ENCODE measurements around the gene DACT1.

The DACT1 gene

DNA sequence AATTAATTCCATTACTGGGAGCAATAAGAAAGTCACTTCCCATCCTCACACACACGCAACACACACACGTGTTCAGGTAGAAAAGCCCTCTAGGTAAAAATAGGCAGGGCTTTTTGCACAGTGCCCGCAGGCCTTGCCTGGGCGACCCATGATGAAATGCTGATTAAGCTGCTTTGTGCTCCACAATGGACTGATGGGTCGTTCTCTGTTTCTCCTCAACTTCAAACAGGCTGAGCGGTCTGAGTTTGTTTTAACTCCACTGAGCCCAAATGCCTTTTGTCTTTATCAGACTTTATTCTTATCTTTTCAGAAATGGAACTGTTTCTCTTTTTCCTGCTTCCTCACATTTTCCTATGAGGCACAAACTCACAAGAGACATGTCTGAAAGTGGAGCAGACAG, 9.4 kb upstream of the DACT1 start:
- FAIRE-seq = no peak
- no peak for DNase-seq (ENCODE audit: insufficient read length, low spot score)
- TF ChIP-seq, protein P1, sequence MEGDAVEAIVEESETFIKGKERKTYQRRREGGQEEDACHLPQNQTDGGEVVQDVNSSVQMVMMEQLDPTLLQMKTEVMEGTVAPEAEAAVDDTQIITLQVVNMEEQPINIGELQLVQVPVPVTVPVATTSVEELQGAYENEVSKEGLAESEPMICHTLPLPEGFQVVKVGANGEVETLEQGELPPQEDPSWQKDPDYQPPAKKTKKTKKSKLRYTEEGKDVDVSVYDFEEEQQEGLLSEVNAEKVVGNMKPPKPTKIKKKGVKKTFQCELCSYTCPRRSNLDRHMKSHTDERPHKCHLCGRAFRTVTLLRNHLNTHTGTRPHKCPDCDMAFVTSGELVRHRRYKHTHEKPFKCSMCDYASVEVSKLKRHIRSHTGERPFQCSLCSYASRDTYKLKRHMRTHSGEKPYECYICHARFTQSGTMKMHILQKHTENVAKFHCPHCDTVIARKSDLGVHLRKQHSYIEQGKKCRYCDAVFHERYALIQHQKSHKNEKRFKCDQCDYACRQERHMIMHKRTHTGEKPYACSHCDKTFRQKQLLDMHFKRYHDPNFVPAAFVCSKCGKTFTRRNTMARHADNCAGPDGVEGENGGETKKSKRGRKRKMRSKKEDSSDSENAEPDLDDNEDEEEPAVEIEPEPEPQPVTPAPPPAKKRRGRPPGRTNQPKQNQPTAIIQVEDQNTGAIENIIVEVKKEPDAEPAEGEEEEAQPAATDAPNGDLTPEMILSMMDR (IDR thresholded peaks at IDR 0.05; ENCODE audit: insufficient read depth, missing control alignments) = no peak

DNA sequence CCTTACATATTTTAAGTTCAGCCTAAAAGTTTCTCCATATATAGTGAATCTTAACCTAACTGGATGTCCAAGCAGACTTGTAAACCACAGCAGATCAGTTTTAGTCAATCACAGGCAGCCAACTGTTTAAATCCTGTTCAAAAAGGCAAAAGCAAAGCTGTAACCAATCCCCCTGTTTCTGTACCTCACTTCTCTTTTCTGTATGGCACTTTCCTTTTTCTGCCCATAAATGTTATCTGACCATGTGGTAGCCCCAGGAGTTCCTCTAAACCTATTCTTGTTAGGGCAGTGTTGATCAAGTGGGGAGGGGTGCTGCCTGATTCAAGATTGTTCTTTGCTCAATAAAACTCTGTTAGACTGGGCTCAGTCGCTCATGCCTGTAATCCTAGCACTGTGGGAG, 8.5 kb upstream of the DACT1 start:
- no peak for FAIRE-seq
- no peak for DNase-seq (ENCODE audit: insufficient read length, low spot score)
- TF ChIP-seq, protein P1 (IDR thresholded peaks at IDR 0.05; ENCODE audit: insufficient read depth, missing control alignments) = no peak

GRCh38 chr14:58631732-58632131, 6.0 kb upstream of the DACT1 start:
- FAIRE-seq = no peak
- no peak for DNase-seq (ENCODE audit: insufficient read length, low spot score)
- TF ChIP-seq, protein P1 (IDR thresholded peaks at IDR 0.05; ENCODE audit: insufficient read depth, missing control alignments) = no peak

DNA sequence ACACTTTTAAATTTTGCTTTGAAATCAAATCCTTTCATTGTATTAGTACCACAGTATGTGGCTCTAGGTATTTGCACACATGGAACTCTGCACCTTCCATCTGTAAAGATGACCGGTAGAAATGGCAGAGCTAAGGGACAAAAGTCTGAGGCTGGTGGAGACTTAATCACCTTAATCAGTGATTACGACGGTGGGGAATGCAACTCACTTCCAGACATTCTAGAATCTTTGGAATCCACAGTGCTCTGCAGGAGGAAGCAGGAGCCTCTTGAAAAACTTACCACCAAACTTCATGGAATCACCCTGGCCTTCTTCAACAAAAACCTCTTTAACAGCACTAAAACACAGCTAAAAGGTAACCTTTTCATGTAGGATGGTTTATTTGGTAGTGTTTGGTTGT, 3.9 kb upstream of the DACT1 start:
- FAIRE-seq = no peak
- TF ChIP-seq, protein P1 (IDR thresholded peaks at IDR 0.05; ENCODE audit: insufficient read depth, missing control alignments) = no peak
- no peak for DNase-seq (ENCODE audit: insufficient read length, low spot score)

GRCh38 chr14:58634406-58635090, 3.2 kb upstream of the DACT1 start:
- TF ChIP-seq, protein P1 (IDR thresholded peaks at IDR 0.05; ENCODE audit: insufficient read depth, missing control alignments) = no peak
- no peak for FAIRE-seq

GRCh38 chr14:58635091-58635830, 2.5 kb upstream of the DACT1 start:
- DNase-seq (ENCODE audit: insufficient read length, low spot score) (no peak), FAIRE-seq (no peak)
- TF ChIP-seq, protein P1 (IDR thresholded peaks at IDR 0.05; ENCODE audit: insufficient read depth, missing control alignments) = no peak

More at GRCh38 chr14:58634406-58635090, 3.2 kb upstream of the DACT1 start:
- no peak for DNase-seq (ENCODE audit: insufficient read length, low spot score)

DNA sequence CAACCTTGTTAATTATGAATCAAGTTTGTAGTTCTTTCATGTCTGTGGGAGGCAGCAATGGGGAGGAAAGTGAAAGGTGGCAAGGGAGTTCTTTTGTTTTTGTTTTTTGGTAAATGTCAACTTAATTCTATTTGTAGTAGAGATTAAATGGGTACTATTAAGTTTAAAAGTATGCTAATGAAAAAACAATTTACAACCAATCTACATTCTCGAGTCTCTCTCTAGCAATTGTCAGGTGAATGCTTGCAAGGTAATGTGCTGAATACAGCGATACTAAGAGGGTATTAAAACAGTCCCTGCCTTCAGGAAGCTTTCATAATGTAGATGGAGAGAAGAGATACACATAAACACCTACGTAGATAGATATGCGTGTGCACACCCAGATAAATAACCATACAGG, 1.6 kb upstream of the DACT1 start:
- DNase-seq (ENCODE audit: insufficient read length, low spot score) (no peak), FAIRE-seq (no peak)
- TF ChIP-seq, protein P1 (IDR thresholded peaks at IDR 0.05; ENCODE audit: insufficient read depth, missing control alignments) = no peak
